Stimulated activated CD8-positive, alpha-beta memory T cell treated with anti-CD3 and anti-CD28 coated beads, Interleukin-15, amount 100 ng/mL, for 48 hours (primary cell): ENCODE results near the gene CEBPE.
"Not testable (repeated sequence)": the region's sequence is repeated elsewhere in the genome, so short reads cannot be mapped to it uniquely, and the experiment has no call there.

Source experiments
- DNase-seq, 2 donors: peaks; one replicate each; pipeline ENCODE4 v3.0.0-alpha.2; 2020; ENCODE audit warnings: low read depth in 2 of 2

Gene CEBPE

GRCh38 chr14:23121361-23121771 is 2.3 kb upstream of the CEBPE start:
- no peak for DNase-seq

DNA sequence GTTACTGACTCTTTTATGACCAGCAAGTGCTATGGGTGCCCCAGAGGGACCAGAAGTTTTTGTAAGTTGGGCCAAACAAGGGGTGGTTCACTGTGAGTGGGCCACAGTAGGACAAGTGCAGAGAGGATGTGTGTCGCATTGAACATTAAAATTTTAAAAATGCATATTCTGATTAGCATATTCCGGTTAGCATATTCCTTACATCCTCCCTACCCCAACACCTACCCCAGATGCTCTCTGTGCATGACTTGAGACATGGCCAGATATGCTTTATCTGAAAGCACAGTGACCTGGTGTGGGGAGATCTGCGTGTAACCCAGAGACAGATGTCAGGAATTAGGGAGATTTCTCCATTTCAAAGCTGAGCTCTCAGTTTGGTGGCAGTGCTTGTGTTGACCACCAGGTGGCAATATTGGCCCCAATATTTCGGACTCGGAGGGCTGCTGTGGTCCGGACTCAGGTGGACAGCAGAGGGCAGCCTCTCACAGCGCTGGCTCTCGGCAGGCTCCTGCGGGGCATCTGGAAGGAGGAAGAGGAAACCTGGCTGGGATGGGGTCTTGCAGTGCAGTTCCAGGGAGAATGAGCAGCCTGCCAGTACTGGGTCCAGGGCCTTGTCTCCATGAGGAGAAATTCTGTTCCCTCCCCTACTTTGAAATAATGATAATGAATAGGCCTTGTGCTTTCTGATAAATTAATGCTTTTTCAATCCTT is 1.6 kb upstream of the CEBPE start:
- DNase-seq: peak; percentile 66 to 69

DNA sequence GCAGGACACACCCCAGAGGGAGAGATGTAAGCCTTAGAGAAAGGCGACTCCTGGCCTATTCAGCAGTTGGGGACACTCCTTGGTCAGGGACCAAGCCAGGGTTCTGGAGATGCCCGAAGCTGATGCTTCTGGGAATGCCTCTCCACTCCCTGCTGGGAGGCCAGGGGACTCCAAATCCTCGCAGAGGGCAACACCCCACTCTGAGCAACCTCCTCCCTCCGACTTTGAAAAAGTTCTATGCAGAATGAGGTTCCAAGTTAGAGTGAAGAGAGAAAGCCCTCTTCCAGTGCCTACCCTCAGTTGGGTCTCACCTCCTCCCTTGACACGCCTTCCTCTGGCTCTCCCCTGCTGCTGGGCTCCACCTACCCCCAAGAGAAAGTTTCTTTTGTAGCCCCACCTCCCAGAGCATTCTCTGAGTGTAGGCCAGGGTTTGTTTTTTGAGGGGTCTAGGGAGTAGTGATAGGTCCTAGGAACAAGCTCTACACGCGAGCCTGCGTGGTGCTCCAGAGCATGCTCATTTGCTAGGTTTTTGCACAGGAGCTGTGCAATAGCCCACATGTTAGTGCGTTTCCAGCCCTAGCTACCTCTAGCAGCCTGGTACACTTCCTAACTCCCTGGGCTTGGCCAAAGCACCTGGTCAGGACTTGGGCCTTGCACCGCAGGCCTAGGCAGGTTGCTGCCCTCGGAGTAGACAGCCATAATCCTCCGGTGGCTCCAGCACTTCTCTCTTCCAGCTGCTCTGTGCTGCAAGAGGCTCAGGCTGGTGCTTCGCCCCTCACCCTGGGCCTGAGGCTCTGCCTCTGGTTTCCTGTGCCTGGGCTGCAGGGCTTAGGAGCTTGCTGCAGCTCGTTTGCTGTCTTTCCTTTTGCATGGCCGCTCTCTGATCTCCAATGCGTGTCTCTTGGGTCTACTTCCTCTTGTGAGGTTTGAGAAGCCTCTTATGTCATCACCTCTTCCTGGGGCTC is 590 bp upstream of the CEBPE start:
- no peak for DNase-seq

GRCh38 chr14:23117371-23118020 is 1.6 kb downstream of the CEBPE start:
- DNase-seq: no peak

GRCh38 chr14:23115918-23116317 is 3.1 kb downstream of the CEBPE start:
- no peak for DNase-seq

DNA sequence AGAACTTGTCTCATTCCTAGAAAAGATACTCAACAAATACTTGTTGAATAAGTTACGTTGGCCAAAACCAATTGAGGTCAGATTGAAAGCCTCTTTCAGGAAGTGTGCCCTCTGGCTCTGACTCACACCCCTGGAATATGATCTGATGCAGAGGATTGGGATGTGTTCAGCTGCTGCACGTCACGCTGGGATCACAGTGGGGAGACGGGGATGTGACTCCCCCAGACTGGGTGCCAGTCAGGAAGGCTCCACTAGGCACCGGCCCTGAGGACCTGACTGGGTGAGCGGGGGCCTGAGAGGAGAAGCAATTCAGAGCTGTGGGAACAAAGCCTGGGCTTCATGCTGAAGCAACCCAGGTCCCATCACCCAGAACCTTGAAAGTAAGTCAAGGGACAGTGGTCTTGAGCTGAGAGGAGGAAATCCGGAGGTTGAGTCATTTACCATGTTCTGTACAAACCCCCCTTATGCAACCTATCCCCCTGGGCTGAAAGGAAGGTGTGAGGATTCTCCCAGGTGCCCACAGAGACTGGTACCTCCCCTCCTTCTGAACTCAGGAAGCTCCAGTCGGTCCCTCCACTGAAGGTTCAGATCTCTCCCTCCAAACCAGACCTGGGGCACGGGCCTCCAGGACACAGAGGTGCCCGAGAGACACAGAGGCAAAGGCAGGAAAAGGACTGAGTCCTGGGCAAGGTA is 3.9 kb downstream of the CEBPE start:
- DNase-seq: no peak

DNA sequence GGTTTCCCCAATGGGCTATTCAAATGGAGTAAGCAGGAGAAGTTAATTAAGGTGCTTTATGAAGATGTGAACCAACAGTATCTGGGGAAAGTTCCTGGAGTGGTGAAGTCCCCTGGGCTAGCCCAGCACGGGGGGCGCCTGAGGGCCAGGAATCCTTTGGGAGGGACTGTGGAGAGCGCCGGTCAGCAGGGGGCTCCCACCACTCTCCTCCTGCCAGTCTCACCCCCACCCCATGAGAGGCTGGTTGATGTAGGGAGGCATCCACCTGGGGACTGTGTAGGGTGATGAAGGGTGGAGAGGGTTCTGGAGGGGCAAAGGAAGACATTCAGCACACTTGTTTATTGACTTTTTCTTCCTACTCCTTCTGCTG is 4.4 kb downstream of the CEBPE start:
- DNase-seq: no peak

DNA sequence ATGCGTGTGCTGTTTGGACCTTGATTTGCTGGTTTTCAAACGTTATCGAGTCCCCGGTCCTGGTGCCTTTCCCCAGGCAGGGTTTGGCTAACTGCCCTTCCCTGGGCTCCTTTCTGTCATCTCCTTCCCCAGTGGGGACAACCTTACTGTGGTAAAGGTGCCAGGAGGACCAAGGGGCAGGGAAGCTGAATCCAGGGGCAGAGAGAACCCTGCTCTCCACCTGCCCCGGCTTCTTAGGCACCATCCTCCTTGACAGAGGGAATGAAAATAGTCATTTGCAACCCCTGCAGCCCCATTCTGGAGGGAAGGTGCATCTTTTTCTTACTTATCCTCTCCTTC is 5.0 kb downstream of the CEBPE start:
- DNase-seq: no peak

DNA sequence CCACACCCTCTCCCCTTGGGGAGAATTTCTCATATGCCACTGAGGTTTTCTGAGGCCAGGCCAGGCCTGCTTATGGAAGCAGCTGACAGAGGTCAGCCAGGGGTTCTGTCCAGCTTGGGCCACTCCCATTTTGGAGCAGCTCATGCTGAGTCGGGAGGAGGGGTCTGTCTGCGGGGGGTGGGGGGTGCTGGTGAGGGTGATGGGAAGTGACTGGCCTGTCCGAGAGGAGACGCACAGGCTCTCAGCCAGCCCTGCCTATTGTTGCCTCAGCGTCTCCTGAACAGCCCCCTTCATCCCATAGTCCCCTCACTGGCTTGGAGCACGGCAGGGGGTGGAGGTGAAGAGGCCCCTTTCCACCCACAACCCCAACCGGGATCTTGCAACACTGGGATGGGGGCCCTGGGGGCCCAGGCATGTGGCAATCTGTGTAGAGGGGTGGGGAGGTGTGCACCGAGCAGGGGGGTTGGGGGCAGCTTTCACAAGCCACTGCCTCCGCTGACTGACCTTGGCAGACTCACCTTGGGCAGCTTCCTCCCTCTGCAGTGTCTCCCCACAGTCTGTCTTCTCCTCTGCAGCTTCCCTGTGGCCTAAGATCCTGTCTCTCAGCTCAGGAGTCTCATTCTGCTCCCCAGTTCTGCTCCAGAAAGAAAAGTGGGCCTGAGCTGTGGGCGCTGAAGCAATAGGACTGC is 5.5 kb downstream of the CEBPE start:
- DNase-seq: no peak

GRCh38 chr14:23112359-23113178 is 6.5 kb downstream of the CEBPE start:
- no peak for DNase-seq

DNA sequence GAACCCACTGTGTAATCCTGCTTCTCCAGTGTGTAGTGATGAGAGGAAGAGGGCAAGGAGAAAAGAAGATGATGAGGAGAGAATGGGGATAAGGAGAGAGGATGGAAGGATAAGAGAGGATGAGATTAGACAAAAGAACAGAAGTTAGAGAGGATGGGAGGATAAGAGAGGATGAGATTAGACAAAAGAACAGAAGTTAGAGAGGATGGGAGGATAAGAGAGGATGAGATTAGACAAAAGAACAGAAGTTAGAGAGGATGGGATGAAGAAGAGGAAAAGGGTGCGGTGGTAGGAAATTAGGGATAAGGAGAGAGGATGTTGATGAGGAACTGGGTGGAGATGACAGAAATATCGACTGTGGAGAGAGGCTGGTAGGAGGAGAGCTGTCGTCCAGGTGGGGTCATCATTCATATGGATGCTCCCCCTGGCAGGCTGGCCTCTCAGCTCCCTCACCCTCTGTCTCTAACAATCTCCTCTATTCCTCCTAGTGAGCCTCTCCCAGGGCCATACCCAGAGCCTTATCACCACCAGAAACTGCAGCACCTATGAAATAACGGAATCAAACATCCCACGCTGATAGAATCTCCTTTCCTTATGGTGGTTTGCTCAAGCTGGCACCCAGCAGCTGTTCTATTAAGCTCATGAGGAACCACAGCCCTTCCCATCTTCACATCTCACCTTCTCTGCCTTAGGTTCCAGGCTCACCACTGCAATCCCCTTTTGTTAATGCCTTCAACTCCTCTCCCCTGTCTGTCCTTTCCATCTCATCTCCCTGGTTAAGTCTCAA is 8.3 kb downstream of the CEBPE start:
- no peak for DNase-seq

GRCh38 chr14:23109769-23110168 is 9.3 kb downstream of the CEBPE start:
- DNase-seq: no peak

GRCh38 chr14:23108169-23108568 is 10.9 kb downstream of the CEBPE start:
- DNase-seq: not testable (repeated sequence)

DNA sequence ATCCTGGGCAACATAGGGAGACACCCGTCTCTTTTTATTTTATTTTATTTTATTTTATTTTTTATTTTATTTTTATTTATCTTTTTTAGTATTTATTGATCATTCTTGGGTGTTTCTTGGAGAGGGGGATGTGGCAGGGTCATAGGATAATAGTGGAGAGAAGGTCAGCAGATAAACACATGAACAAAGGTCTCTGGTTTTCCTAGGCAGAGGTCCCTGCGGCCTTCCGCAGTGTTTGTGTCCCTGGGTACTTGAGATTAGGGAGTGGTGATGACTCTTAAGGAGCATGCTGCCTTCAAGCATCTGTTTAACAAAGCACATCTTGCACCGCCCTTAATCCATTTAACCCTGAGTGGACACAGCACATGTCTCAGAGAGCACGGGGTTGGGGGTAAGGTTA is 11.4 kb downstream of the CEBPE start:
- not testable (repeated sequence) for DNase-seq

- no peak for DNase-seq
Observed at GRCh38 chr14:23106747-23107045, 12.4 kb downstream of the CEBPE start.

DNA sequence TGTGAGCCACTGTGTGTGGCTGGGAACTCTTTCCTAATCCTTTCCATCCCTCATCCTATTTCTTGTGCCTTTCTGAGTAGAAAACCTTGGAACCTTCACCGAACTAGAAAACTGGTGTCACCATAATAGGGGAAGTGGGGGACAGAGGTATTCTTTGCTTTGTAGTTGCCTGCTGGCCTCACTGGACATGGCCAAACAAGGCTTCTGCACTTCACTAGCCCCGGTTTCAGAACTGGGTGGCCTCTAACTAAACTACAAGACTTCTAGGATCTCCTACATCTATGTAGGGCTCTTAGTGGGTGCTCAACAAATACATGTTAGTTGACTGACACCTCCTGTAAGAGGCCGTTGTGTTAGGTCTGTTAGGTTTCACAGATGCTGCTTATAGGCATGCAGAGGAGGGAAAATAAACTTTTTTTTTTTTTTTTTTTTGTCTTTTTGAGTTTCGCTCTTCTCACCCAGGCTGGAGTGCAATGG is 13.7 kb downstream of the CEBPE start:
- no peak for DNase-seq

DNA sequence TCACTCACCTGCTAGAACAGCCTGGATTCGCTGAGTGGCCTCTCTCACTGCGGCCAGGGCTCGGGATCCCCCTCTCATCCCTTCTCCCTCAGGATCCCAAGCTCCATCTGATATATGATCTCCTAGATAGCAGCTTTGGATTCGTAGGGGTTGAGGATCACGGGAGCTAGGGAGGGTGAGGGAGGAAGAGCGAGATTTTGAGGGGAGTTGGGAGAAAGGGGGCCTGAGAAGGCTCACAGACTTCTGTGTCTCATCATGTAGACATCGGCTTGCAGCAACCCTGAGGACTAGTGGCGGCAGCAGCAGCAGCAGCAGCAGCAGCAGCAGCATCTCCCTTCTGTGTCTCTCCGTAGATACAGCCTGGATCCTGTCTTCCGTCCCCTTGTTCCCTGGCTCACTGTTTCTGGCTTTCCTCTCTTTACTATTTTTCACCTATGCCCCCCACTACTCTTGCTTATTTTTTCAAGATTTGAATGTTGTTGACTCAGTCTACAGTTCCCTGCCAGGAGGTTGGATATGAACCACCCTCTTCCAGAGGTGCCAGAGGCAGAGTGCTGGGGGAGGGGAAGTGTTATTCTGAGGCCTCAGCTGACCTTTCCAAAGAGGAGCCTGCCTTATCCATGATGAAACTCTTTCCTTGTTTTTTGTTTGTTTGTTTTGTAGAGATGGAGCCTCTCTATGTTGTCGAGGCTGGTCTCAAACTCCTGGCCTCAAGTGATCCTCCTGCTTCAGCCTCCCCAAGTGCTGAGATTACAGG is 14.3 kb downstream of the CEBPE start, which contains the start of gene CIROP:
TSS of gene CIROP (minus strand) at position 399 of the 757 bp plus-strand sequence. CDS start at position 330, 69 bp downstream.
- no peak for DNase-seq

GRCh38 chr14:23104070-23104590 is 14.9 kb downstream of the CEBPE start:
- no peak for DNase-seq

DNA sequence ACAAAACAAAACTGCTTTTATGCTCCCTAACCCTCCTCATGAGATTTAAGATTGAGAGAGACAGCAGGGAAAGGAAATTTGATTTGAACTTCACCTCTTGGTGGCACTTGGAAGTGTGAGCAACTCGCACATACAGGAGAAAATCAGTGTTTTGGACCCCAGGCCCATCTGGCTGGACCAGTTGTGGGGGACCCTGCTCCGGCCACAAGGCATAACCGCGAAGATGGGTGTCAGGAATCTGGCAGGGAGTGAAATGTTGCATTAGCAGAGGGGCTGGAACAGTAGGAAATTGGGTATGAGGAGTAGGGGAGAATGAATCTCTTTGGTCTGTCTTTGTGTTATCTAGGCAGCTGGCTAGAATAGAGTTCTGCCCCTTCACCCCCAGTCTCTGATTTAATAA is 15.5 kb downstream of the CEBPE start:
- DNase-seq: no peak
